ENCODE results near the gene TMEM134. TPM values are rescaled to one million over a fixed set of nuclear protein-coding genes. Genes with fewer than 3 reads are reported as not detected.

TMEM134 gene
- total and polyA plus RNA-seq, 10 of the 15 experiments (the other 5 are each of a cell fraction or from before 2014, with no cell fraction given), result 1.6 to 93.8 (median 27.8) TPM

DNA sequence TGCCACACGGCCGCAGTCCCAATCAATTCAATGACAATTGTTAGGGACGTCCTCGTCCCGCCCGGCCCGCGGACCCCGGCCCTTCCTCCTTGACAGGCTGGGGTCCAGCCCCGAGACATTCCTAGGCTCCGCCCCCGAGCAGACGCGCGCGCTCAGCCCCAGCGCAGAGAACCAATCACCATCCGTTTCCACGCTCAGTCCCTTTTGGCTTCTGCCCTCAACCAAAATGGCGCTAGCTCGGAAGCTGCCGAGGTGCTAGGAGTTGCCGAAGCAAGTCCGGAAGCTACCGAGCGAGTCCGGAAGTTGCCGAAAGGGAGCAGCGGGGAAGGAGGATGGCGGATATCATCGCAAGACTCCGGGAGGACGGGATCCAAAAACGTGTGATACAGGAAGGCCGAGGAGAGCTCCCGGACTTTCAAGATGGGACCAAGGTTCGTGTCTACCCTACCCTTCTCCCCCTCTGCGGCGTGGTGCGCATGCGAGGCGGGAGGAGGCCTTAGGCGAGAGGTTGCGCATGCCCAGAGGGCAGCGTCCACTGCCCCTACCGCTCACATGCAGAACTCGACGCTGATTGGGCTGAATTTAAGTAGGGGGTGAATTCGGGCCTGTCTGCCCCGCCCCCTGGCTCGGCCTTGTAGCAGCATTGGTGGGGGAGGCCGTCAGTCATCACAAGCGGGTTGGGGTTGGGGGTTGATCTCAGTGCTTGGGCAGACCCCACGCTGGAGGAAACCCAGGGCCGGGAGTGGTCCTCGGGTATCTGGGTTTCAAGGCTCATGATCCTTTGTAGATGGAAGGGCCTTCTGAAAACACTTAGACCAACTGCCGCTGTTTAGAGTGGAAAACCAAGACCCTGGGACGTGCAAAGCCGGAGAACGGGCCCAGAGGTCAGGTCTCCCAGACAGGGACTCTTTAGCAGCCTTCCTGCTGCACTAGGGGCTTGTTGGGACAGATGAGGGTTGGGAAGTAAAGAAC, 14.1 kb upstream of the TMEM134 start, which contains the start of gene AIP:
TSS of gene AIP (plus strand) at position 200 of the 972 bp plus-strand sequence. CDS start at position 333, 133 bp downstream.
- no peaks in the 10 kb centered on the region for H4K20me1 ChIP-seq (ENCODE audit: control insufficient read depth, insufficient read depth)
- no peaks in the 10 kb centered on the region for H3K27me3 ChIP-seq (replicated peaks in 1 of 2; ENCODE audit: control insufficient read depth in 2 of 2, insufficient read depth in 2 of 2, low read length in 1 of 2)
- peaks cover 33% of the 10 kb centered on the region for H3K79me2 ChIP-seq (ENCODE audit: control insufficient read depth, insufficient read depth, low read length)
- H2AFZ ChIP-seq (ENCODE audit: control insufficient read depth, low read depth, low read length), result peak within 1 kb of the TSS; percentile 74
- intact Hi-C loops (cut with micrococcal nuclease; ENCODE audit: unreplicated experiment), result loop anchor here (2.0 to 10.0 kb wide), 2 partner anchors 80 to 218 kb away; partner anchors contain the start of gene GRK2
- WGBS (ENCODE audit: insufficient coverage, insufficient replicate concordance, low lambda C conversion rate, missing lambda C conversion rate), result 8% methylated on average over 60 of the region's 60 CpGs
- H3K9me3 ChIP-seq (replicated peaks; ENCODE audit: control insufficient read depth, insufficient read depth, low read length), result no peaks in the 10 kb centered on the region
- peak within 1 kb of the TSS; percentile 80 for H3K4me2 ChIP-seq (ENCODE audit: control insufficient read depth, insufficient read depth)
- FAIRE-seq (peak; percentile 80), ATAC-seq (peak; percentile 77), DNase-seq (ENCODE audit: low read depth, low spot score) (peak; percentile 97)
- H3K4me3 ChIP-seq, result peak within 1 kb of the TSS; percentile 67
- peak within 1 kb of the TSS; percentile 70 for H3K27ac ChIP-seq (ENCODE audit: control insufficient read depth, insufficient read depth)
- H3K36me3 ChIP-seq (ENCODE audit: control insufficient read depth in 2 of 2, insufficient read depth in 2 of 2, low read length in 1 of 2), result no peaks in the 10 kb centered on the region; a peak in 1 of 4 replicates
- ChIA-PET POLR2A (interaction anchor here (0.6 to 6.8 kb wide), 12 partner anchors 14 to 130 kb away, joined by 3 to 112 read pairs (median 4); partner anchors contain the start of genes GSTP1, POLD4, PPP1CA and PTPRCAP), SMC1A (ENCODE audit: uncharacterized antibody, unreplicated experiment) (interaction anchor here (0.7 to 6.2 kb wide), 6 partner anchors 15 to 213 kb away, joined by 3 to 43 read pairs (median 4); partner anchors contain the start of genes PPP1CA, PTPRCAP and TMEM134), RAD21 (ENCODE audit: unreplicated experiment) (interaction anchor here (0.6 to 6.9 kb wide), 8 partner anchors 15 to 130 kb away, joined by 3 to 95 read pairs (median 4); partner anchors contain the start of genes PITPNM1, POLD4, PPP1CA and PTPRCAP), CTCF (interaction anchor here (0.6 to 6.7 kb wide), 8 partner anchors 14 to 1171 kb away, joined by 3 to 37 read pairs (median 4); partner anchors contain the start of genes PITPNM1, PPP1CA, RAD9A and TBC1D10C)
- H3K9ac ChIP-seq (ENCODE audit: control insufficient read depth, insufficient read depth, low read length), result peak within 1 kb of the TSS; percentile 76
- TSS peak; percentile 78 for BruUV-seq (replicated peaks)
- in situ Hi-C loops (cut with MboI), result no loop called here
- peaks cover 43% of the 10 kb centered on the region for H3K4me1 ChIP-seq (ENCODE audit: control insufficient read depth, insufficient read depth, low read length)
- TF ChIP-seq SREBF1 (IDR thresholded peaks at IDR 0.05; ENCODE audit: low read length) (peak; percentile 6; the same call in 1 of the 2 replicates), CREB1 (IDR thresholded peaks at IDR 0.05; ENCODE audit: low read depth) (no peak), ESRRA (IDR thresholded peaks at IDR 0.05; ENCODE audit: low read length) (0 out of 2 replicates have a peak, but pooled peaks have one; percentile 37), HDGF (IDR thresholded peaks at IDR 0.05) (peak; percentile 93), ZNF622 (IDR thresholded peaks at IDR 0.05) (no peak), POLR2A (IDR thresholded peaks at IDR 0.05; ENCODE audit: low read depth, low read length) (peak; percentile 78), SIX5 (IDR thresholded peaks at IDR 0.05; ENCODE audit: low read depth, low read length, severe bottlenecking) (peak; percentile 65), NFYB (IDR thresholded peaks at IDR 0.05; ENCODE audit: insufficient read depth, low read depth, low read length) (peak; percentile 82), YBX1 (IDR thresholded peaks at IDR 0.05) (no peak), YY1 (IDR thresholded peaks at IDR 0.05; ENCODE audit: low read depth, low read length) (peak; percentile 100), IRF4 (IDR thresholded peaks at IDR 0.05; ENCODE audit: low read depth, low read length) (0 out of 2 replicates have a peak, but pooled peaks have one; percentile 7), SMAD5 (IDR thresholded peaks at IDR 0.05; ENCODE audit: low read depth) (peak; percentile 67; the same call in 1 of the 2 replicates), CREM (IDR thresholded peaks at IDR 0.05; ENCODE audit: low read depth) (peak; percentile 67)
- TF ChIP-seq, protein P1, sequence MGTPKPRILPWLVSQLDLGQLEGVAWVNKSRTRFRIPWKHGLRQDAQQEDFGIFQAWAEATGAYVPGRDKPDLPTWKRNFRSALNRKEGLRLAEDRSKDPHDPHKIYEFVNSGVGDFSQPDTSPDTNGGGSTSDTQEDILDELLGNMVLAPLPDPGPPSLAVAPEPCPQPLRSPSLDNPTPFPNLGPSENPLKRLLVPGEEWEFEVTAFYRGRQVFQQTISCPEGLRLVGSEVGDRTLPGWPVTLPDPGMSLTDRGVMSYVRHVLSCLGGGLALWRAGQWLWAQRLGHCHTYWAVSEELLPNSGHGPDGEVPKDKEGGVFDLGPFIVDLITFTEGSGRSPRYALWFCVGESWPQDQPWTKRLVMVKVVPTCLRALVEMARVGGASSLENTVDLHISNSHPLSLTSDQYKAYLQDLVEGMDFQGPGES (IDR thresholded peaks at IDR 0.05), result peak; percentile 62
- TF ChIP-seq, protein P2, sequence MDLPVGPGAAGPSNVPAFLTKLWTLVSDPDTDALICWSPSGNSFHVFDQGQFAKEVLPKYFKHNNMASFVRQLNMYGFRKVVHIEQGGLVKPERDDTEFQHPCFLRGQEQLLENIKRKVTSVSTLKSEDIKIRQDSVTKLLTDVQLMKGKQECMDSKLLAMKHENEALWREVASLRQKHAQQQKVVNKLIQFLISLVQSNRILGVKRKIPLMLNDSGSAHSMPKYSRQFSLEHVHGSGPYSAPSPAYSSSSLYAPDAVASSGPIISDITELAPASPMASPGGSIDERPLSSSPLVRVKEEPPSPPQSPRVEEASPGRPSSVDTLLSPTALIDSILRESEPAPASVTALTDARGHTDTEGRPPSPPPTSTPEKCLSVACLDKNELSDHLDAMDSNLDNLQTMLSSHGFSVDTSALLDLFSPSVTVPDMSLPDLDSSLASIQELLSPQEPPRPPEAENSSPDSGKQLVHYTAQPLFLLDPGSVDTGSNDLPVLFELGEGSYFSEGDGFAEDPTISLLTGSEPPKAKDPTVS (IDR thresholded peaks at IDR 0.05; ENCODE audit: low read depth, low read length), result no peak
- TF ChIP-seq, protein P3, sequence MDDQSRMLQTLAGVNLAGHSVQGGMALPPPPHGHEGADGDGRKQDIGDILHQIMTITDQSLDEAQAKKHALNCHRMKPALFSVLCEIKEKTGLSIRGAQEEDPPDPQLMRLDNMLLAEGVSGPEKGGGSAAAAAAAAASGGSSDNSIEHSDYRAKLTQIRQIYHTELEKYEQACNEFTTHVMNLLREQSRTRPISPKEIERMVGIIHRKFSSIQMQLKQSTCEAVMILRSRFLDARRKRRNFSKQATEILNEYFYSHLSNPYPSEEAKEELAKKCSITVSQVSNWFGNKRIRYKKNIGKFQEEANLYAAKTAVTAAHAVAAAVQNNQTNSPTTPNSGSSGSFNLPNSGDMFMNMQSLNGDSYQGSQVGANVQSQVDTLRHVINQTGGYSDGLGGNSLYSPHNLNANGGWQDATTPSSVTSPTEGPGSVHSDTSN (IDR thresholded peaks at IDR 0.05; ENCODE audit: insufficient replicate concordance, low read depth, low read length), result peak; percentile 95
- TF ChIP-seq, protein P4, sequence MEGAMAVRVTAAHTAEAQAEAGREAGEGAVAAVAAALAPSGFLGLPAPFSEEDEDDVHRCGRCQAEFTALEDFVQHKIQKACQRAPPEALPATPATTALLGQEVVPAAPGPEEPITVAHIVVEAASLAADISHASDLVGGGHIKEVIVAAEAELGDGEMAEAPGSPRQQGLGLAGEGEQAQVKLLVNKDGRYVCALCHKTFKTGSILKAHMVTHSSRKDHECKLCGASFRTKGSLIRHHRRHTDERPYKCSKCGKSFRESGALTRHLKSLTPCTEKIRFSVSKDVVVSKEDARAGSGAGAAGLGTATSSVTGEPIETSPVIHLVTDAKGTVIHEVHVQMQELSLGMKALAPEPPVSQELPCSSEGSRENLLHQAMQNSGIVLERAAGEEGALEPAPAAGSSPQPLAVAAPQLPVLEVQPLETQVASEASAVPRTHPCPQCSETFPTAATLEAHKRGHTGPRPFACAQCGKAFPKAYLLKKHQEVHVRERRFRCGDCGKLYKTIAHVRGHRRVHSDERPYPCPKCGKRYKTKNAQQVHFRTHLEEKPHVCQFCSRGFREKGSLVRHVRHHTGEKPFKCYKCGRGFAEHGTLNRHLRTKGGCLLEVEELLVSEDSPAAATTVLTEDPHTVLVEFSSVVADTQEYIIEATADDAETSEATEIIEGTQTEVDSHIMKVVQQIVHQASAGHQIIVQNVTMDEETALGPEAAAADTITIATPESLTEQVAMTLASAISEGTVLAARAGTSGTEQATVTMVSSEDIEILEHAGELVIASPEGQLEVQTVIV (IDR thresholded peaks at IDR 0.05; ENCODE audit: borderline replicate concordance, partially characterized antibody), result peak; percentile 58

Measured in GM12878 (cell line).